ENCODE data around the gene MYH10.

DNA sequence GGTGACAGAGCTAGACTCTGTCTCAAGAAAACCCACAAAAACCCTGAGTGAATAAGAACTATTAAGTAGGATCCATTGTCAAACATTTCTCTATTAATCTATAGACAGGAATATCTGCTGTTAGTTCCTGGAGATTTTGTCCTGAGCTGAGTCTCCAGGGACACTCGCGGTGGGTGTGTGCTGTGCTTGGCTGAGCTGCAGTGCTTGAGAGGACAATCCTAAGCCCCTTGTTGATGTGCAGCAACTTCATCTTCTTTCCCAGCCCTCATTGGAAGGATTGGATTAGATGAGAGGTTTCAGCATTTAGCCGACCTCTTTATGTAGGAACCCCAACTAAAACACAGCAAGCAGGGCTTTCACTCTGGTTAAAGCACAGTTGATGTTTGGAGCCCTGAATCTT lies 161.5 kb downstream of the MYH10 start:
- TF ChIP-seq POLR2A (IDR thresholded peaks at IDR 0.05) = no peak
- TF ChIP-seq, protein P1, sequence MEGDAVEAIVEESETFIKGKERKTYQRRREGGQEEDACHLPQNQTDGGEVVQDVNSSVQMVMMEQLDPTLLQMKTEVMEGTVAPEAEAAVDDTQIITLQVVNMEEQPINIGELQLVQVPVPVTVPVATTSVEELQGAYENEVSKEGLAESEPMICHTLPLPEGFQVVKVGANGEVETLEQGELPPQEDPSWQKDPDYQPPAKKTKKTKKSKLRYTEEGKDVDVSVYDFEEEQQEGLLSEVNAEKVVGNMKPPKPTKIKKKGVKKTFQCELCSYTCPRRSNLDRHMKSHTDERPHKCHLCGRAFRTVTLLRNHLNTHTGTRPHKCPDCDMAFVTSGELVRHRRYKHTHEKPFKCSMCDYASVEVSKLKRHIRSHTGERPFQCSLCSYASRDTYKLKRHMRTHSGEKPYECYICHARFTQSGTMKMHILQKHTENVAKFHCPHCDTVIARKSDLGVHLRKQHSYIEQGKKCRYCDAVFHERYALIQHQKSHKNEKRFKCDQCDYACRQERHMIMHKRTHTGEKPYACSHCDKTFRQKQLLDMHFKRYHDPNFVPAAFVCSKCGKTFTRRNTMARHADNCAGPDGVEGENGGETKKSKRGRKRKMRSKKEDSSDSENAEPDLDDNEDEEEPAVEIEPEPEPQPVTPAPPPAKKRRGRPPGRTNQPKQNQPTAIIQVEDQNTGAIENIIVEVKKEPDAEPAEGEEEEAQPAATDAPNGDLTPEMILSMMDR (IDR thresholded peaks at IDR 0.05) = no peak
